Activated CD8-positive, alpha-beta memory T cell treated with anti-CD3 and anti-CD28 coated beads, Interleukin-2, amount 50 U/mL, for 48 hours (primary cell): Measurements from ENCODE around the gene MYH16.
"Not testable (repeated sequence)": the region's sequence is repeated elsewhere in the genome, so short reads cannot be mapped to it uniquely, and the experiment has no call there.

ENCODE experiments used
- DNase-seq: peaks from one replicate; pipeline ENCODE4 v3.0.0-alpha.2; 2020

MYH16 gene

DNA sequence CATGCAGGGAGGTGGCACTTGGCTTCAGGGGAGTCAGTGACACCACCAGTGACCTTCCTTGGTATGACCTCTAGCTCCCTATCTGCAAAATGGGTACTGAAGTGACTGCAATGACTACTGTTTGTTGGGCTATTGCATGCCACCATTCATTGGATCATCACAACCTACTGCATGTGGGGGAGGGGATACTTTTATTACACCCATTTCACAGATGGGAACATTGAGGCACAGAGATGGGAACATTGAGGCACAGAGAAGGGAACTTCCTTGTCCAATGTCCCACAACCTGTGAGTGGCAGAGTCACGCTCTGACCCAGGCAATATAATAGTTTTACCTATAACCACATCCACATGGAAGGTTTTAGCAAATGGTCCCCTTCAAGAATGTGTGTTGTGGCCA is 12.2 kb upstream of the MYH16 start:
- DNase-seq = no peak

DNA sequence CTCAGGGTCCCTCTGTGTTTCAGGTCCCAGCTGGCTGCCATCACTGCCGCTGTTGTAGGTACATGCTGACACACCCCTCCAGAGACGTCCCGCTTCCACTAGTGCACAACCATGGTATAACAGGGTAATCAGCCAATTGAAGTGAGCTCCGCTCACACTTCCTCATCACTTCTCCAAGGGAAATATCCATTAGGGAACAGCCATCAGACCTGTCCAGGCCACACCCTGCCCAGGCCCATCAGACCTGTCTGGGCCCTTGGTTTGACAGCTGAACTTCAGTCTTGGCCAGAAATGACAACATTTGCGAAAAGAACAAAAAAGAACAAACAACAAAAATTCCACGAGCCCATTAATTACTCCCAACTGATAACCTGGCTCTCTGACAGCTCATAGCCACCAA is 11.0 kb upstream of the MYH16 start:
- no peak for DNase-seq

DNA sequence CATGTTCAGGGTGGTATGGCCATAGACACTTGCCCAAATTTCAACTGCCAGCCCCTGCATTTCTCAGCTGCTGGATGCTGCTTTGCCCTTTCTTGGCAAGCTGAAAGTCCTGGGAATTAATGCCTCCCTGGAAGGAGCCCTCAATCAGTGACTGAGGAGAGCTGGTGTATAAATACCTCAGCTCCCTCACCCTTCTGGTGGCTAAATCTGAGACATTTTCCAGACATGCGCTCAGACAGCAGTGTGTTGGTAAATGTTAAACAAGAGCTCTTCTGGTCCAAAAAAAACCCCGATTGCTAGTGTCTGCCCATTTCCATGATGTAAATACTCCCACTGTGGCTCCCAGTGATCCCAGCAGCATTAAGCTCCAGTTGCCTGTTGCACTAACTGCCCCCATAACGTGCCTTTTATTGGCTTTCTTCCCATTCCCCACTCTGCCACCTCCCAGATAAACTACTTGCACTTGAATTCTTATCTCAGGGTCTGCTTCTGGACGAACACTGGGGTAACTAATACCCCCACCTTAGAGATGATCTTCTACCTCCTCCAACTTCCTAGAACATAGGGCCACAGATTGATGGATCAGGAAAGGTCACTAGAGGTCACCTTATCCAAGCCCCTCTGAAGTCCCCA is 6.7 kb upstream of the MYH16 start:
- no peak for DNase-seq

DNA sequence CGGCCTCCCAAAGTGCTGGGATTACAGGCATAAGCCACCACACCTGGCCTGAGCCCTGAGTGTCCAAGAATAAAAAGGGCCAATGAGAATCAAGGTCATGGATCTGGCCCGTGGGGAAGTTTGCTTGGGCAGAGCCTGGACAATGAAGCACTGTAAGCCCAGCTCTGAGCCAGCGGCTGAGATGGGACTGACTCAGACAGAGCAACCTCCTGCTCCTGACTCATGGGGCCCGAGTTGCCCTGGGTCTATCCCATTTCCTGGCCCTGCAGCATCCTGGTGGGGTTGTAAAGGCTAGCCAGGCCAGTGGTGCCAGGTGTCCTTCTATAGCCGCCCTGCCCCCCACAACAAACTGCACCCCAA is 5.2 kb upstream of the MYH16 start:
- DNase-seq = no peak

DNA sequence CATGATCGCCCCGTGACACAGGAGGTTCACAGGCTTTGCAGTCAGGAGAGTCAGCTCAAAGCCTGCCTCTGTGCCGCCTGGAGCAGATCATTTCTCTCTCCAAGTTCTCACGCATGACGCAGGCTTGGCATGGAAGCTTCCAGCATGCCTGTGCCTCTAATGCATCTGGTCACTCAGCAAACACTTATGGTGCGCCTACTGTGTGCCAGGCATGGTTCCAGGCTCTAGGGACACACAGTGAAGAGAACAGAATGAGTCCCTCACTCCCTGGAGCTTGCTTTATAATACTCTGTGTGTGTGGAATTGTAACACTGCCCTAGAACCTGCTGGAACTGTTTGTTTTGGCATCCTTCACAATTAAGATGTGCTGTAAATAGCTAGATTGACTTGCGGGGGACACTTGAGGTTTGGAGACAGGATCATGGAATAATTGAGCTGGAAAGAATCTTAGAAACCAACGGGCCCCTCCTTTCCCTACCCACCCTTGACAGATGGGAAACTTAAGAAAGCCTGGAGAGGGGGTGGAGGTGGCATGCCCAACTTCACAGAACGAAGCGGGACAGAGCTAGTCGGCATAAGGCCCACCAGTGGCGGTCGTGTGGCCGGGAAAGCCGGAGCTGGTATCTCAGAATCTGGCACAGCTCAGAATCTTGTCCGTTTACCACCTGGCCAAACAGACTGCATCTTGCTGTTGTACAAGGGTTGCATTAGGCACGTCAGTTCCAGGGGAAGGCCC is 4.6 kb upstream of the MYH16 start:
- DNase-seq = no peak

DNA sequence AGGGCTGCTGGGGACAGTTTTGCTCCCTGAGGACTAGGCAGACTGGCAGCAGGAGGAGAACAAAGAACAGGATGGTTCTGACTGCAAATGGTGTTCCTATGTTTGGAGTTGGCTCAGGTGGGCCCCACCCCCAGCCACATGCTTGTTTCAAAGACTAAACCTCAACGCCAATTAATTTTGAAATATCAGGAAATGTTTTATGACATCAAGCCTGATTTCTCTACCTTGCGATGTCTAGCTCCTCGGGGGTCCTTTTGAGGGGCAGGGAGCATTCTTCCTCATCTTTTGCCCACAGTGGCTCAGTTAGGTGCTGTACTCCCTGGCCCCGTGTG is 4.1 kb upstream of the MYH16 start:
- no peak for DNase-seq

DNA sequence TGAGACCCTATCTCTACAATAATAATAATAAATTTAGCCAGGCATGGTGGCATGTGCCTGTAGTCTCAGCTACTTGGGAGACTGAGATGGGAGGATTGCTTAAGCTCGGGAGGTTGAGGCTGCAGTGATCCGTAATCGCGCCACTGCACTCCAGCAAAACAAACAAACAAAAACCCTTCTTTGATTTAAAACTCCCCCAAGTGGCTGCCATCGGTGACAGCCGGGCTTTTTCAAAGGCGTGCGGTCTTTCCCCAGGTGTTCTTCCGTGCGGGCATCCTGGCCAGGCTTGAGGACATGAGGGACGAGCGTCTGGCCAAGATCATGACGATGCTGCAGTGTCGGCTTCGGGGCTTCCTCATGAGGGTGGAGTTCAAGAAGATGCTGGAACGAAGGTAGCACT is 1.9 kb upstream of the MYH16 start:
- DNase-seq = no peak

DNA sequence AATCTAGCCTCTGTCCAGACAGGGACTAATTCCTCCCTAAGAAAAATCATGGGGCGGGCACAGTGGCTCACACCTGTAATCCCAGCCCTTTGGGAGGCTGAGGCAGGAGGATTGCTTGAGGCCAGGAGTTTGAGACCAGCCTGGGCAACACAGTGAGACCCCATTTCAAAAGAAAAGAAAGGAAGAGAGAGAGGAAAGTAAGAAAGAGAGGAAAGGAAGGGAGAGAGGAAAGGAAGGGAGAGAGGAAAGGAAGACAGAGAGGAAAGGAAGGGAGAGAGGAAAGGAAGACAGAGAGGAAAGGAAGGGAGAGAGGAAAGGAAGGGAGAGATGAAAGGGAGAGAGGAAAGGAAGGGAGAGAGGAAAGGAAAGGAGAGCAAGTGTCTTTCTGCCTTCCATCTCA is 922 bp downstream of the MYH16 start:
- not testable (repeated sequence) for DNase-seq

DNA sequence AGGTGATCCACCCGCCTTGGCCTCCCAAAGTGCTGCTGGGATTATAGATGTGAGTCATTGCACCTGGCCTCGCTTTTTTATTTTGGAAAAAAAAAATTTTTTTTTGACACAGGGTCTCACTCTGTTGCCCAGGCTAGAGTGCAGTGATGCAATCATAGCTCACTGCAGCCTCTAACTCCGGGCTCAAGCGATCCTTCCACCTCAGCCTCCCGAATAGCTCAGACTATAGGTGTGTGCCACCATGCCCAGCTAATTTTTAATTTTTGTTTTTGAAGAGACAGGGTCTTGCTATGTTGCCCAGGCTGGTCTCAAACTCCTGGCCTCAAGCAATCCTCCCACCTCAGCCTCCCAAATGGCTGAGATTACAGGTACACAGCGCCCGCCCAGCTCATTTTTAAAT is 2.3 kb downstream of the MYH16 start:
- DNase-seq = not testable (repeated sequence)

DNA sequence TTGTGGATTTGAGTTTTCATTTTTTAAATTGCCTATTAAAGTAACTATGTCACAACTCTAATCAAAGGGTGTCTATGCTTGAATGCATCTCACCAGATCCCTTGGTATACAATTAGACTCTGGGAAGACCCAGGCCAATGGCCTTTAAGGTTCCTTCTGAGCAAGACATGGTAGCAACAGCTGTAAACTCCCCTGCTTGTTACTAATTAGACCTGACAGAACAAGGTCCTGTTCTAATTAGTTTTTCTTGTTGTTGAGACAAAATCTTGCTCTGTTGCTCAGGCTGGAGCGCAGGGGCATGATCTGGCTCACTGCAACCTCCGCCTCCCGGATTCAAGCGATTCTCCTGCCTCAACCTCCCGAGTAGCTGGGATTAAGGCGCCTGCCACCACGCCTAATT is 2.9 kb downstream of the MYH16 start:
- no peak for DNase-seq

DNA sequence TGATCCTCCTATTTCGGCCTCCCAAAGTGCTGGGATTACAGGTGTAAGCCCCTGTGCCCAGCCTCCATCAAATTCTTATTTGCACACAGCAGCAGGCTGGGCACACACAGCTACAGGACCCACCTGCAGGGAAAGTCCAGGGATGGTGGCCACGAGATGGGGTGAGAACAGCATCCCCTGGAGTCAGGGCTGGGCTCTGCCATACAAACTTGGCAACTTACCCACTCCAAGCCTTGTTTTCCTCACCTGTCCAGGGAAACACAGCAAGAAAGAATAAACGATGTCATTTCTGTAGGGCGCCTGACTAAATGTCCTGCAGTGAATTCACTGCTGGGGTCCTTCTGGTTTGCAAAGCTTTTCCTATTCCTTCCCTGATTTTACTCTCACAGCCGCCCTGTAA is 5.5 kb downstream of the MYH16 start:
- no peak for DNase-seq

DNA sequence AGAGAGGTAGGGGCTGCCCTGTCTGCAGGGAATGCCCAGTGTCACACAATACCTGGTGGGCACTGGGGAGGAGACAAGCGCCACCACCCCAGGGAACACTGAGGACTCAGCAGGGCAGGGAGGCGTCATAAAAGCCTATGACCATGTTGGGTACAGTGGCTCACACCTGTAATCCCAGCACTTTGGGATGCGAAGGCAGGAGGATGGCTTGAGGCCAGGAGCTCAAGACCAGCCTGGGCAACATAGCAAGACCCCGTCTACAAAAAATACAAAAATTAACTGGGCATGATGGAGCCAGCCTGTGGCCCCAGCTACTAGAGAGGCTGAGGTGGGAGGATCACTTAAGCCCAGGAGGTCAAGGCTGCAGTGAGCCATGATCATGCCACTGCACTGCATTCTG is 11.5 kb downstream of the MYH16 start:
- not testable (repeated sequence) for DNase-seq

DNA sequence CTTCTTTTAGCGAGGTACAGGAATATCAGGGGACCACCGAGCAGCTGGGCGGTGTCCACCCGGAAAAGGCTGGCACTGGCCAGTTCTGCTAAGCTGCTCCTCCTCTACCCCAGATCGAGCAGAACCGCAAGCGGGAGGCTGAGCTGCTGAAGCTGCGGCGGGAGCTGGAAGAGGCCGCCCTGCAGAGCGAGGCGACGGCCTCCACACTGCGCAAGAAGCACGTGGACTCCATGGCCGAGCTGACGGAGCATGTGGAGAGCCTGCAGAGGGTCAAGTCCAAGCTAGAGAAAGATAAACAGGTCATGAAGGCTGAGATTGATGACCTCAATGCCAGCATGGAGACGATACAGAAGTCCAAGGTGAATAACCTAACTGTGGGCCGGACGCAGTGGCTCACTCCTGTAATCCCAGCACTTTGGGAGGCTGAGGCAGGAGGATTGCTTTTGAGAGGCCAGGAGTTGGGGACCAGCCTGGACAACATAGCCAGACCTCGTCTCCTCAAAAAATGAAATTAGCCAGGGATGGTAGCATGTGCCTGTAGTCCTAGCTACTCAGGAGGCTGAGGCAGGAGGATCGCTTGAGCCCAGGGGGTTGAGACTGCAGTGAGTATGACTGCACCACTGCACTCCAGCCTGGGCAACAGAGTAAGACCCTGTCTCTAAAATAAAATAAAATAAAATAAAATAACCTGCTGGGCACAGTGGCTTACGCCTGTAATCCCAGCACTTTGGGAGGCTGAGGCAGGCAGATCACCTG is 15.3 kb downstream of the MYH16 start:
- no peak for DNase-seq

DNA sequence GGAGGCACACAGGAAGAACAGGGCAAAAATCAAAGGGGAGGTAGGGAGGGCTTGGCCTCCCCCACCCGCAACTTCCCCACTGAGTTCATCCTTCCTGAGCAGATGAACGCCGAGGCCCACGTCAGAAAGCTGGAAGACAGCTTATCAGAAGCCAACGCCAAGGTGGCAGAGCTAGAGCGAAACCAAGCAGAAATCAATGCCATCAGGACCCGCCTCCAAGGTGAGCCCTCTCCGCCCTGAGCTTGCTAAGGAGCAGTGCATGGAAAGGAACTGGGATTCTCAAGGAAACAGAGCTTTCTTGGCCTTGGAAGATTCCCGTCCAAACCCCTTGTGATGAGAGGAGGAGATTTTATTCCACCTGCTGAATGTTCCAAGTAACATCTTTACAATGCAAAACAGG is 16.5 kb downstream of the MYH16 start:
- DNase-seq = no peak

DNA sequence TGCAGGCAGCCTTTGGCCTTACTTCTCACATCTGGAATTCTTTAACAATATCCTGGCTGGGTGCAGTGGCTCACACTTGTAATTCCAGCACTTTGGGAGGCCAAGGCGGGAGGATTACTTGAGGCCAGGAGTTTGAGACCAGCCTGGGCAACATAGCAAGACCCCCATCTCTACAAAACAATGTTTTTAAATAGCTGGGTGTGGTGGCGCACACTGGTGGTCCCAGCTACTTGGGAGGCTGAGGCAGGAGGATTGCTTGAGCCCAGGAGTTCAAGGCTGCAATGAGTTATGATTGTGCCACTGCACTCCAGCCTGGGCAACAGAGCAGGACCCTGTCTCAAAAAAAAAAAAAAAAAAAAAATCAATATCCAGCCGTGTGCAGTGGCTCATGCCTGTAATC is 17.5 kb downstream of the MYH16 start:
- not testable (repeated sequence) for DNase-seq

DNA sequence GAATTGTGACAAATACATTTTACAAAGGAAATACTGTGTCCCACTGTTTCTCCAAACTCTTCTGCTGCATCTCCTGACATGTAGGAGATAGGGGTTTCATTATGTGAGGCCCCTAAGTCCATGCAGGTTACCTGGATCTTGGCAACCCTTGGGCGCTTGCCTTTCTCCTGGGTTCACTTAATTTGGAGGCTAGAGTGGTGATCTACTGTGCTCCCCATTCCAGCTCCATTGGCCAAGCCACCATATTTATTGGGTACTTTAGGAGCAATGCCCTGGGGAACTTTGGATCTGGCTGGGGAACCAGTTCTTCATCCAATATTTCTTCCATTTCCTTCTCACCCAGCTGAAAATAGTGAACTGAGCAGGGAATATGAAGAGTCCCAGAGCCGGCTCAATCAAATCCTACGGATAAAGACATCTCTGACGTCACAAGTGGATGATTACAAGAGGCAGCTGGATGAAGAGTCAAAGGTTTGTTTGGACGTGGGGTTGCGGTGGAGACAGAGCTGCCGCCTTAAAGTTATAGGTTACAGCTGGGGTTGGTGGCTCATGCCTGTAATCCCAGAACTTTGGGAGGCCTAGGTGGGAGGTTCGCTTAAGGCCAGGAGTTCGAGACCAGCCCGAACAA is 18.5 kb downstream of the MYH16 start:
- DNase-seq = no peak

DNA sequence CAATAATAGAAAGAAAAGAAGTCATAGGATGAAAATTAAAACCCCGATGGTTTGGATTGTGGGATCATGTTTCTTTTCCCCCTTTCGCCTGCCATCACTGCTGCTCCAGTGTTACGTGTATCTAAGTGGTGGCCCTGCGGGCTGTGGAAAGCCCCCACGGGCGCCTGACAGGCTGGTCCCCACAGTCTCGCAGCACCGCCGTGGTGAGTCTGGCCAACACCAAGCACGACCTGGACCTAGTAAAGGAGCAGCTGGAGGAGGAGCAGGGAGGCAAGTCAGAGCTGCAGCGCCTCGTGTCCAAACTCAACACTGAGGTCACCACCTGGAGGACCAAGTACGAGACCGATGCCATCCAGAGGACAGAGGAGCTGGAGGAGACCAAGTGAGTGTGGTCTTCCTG is 19.5 kb downstream of the MYH16 start:
- no peak for DNase-seq

DNA sequence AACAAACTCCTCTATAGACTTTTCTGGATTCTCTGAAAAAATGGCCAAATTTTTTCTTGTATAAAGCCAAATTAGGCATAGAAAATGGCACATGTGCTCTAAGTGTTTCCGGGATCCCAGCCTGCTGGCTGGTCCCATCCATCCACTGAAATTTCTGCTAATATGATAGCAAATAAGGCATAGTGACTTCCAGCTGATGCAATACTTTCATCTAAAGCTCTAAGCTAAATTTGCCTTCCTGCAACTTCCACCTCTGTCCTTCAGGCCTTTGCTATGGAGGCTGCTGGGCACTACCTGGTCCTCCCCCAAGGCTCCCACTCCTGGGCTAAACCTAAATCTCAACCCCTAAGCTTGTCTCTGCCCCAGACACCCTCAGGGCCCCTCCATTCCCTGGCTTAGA is 20.5 kb downstream of the MYH16 start:
- no peak for DNase-seq

DNA sequence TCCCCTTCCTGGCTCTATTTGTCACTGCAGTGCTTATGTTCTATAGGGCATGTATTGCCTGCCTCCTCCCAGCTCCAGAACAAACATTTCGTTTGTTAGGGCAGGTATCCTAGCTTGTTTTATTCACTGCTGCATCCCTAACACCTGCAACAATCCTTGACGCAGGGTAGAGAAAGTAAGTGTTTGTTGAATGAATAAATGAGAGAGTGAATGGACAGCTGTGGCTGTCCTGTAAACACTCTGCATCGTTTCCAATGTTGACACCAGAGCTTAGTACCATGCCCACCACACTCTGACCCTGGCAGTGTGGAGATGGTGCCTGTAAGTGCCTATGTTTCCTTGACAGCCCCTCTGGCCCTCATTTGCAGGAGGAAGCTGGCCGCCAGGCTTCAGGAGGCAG is 21.0 kb downstream of the MYH16 start:
- DNase-seq = no peak

DNA sequence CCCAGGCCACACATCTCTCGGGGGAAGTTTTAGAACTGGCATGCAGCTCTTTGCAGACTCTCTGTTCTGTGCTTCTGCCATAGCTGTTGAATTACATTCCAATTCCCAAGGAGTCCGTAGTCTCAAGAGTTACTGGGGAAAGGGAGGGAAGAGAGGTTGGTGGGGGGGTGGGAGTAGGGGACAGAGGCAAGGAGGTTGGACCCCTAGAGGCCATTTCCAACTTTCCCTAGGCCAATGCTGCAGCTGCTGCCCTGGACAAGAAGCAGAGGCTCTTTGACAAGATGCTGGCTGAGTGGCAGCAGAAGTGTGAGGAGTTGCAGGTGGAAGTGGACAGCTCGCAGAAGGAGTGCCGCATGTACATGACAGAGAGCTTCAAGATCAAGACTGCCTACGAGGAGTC is 23.8 kb downstream of the MYH16 start:
- no peak for DNase-seq

DNA sequence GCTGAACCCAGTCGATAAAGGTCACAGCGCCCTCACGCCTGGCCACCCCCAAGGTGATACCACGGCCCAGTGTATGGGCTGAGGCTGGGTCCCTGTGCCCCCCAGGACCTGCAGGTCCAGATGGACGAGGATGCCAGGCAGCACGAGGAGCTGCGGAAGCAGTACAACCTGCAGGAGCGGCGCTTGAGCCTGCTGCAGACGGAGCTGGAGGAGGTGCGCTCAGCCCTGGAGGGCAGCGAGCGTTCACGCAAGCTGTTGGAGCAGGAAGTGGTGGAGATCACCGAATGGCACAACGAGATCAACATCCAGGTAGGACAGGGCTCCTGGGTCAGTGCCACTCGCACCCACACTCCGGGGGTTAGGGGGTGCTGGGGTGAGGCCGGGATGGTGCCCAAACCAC is 28.9 kb downstream of the MYH16 start:
- no peak for DNase-seq

DNA sequence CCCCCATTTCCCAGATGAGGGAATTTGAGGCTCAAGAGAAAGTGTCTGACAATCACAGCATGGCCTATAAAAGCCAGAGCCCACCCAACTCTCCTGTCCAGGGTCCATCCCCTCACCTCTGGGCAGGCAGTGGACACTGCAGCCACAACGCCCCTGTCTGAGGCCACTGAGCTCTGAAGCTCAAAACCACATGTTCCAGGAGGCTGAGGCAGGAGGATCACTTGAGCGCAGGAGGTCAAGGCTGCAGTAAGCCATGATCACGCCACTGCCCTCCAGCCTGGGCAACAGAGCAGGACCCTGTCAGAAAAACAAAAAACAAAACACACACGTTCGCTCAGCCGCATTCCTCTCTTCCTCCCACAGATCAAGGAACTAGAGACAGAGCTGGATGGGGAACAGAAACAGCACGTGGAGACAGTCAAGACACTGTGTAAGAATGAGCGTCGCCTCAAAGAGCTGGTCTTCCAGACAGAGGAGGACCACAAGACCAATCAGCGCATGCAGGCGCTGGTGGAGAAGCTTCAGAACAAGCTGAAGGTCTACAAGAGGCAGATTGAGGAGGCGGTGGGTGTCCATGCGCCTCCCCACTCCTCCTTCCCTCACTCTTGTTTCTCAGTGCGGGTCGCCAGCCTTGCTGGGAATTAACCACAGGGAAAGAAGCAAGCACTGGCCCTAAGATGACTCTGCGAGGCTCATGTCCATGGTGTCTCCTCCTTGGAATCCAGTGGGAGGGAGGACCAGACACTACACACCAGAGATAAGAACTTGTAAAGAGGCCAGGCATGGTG is 33.0 kb downstream of the MYH16 start:
- DNase-seq = no peak

DNA sequence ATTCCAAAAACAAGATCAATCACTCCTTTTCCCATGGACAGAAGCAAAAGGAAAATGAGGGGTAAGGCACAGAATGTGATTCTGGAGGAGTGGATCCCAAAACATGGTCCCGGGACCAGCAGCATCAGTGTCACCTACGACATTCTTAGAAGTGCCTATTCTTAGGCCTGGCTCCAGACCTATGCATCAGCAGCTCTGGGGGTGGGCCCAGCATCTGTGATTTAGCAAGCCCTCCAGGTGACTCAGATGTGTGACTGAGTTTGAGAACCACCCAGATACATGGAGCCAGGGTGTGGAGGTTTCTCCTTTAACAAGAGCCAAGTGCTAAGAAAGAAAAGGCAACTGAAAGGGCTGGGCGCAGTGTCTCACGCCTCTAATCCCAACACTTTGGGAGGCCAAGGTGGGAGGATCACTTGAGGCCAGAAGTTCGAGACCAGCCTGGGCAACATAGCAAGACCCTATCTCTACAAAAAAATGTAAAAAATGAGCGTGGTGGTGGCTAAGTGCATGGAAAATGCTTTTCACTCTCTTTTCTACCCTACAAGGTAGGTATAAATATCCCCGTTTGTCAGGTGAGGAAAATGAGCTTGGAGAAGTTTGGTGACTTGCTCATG is 35.9 kb downstream of the MYH16 start:
- DNase-seq = no peak
